ENCODE data around the gene WDR46.

Gene WDR46

GRCh38 chr6:33290459-33290858 is 1.4 kb upstream of the WDR46 start:
- no peaks in the 10 kb centered on the region for H4K20me1 ChIP-seq (ENCODE audit: insufficient read depth, low read length)
- H3K27me3 ChIP-seq (replicated peaks; ENCODE audit: insufficient read depth, low read length), result no peaks in the 10 kb centered on the region
- H2AFZ ChIP-seq (ENCODE audit: low read length), result no peak overlapping the region
- peak overlapping the region; percentile 91; the same call in 1 of the 2 replicates for H3K9ac ChIP-seq (ENCODE audit: low read length)
- H3F3A ChIP-seq (ENCODE audit: insufficient read depth, low read length), result no peaks in the 10 kb centered on the region; the same call in 1 of the 2 replicates
- H3K79me2 ChIP-seq (ENCODE audit: low read length), result peaks cover 52% of the 10 kb centered on the region
- H3K9me2 ChIP-seq (replicated peaks; ENCODE audit: insufficient read depth, low read length), result no peaks in the 10 kb centered on the region
- no peak for DNase-seq
- no peaks in the 10 kb centered on the region for H3K9me3 ChIP-seq (replicated peaks; ENCODE audit: insufficient read depth, low read length)
- TF ChIP-seq EZH2phosphoT487 (IDR thresholded peaks at IDR 0.05; ENCODE audit: low read length) (no peak), EZH2 (optimal IDR thresholded peaks at IDR 0.05; ENCODE audit: low read depth, low read length) (no peak)
- TF ChIP-seq, protein P1, sequence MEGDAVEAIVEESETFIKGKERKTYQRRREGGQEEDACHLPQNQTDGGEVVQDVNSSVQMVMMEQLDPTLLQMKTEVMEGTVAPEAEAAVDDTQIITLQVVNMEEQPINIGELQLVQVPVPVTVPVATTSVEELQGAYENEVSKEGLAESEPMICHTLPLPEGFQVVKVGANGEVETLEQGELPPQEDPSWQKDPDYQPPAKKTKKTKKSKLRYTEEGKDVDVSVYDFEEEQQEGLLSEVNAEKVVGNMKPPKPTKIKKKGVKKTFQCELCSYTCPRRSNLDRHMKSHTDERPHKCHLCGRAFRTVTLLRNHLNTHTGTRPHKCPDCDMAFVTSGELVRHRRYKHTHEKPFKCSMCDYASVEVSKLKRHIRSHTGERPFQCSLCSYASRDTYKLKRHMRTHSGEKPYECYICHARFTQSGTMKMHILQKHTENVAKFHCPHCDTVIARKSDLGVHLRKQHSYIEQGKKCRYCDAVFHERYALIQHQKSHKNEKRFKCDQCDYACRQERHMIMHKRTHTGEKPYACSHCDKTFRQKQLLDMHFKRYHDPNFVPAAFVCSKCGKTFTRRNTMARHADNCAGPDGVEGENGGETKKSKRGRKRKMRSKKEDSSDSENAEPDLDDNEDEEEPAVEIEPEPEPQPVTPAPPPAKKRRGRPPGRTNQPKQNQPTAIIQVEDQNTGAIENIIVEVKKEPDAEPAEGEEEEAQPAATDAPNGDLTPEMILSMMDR (IDR thresholded peaks at IDR 0.05; ENCODE audit: low read length), result no peak
- no peak overlapping the region for H3K27ac ChIP-seq (ENCODE audit: low read length)
- 0 out of 2 replicates have a peak, but pooled peaks cover 6% of the 10 kb centered on the region for H3K36me3 ChIP-seq (replicated peaks; ENCODE audit: insufficient read depth, low read length)
- H3K4me1 ChIP-seq (ENCODE audit: low read length), result peaks cover 20% of the 10 kb centered on the region; the same call in 1 of the 2 replicates
- H3K4me3 ChIP-seq (ENCODE audit: low read length), result peak overlapping the region; percentile 99
- peak overlapping the region; percentile 89 for H3K4me2 ChIP-seq (ENCODE audit: low read depth, low read length)

GRCh38 chr6:33289784-33290315 is 811 bp upstream of the WDR46 start:
- peak overlapping the region; percentile 95 for H2AFZ ChIP-seq (ENCODE audit: low read length)
- TF ChIP-seq EZH2phosphoT487 (IDR thresholded peaks at IDR 0.05; ENCODE audit: low read length) (no peak), EZH2 (optimal IDR thresholded peaks at IDR 0.05; ENCODE audit: low read depth, low read length) (no peak)
- TF ChIP-seq, protein P1 (IDR thresholded peaks at IDR 0.05; ENCODE audit: low read length), result no peak
- peak overlapping the region; percentile 91 for H3K9ac ChIP-seq (ENCODE audit: low read length)
- H3K4me2 ChIP-seq (ENCODE audit: low read depth, low read length), result peak overlapping the region; percentile 89
- H3K4me1 ChIP-seq (ENCODE audit: low read length), result peaks cover 20% of the 10 kb centered on the region; the same call in 1 of the 2 replicates
- no peak for DNase-seq
- H4K20me1 ChIP-seq (ENCODE audit: insufficient read depth, low read length), result no peaks in the 10 kb centered on the region
- H3K9me3 ChIP-seq (replicated peaks; ENCODE audit: insufficient read depth, low read length), result no peaks in the 10 kb centered on the region
- H3K79me2 ChIP-seq (ENCODE audit: low read length), result peaks cover 52% of the 10 kb centered on the region
- 0 out of 2 replicates have a peak, but pooled peaks cover 6% of the 10 kb centered on the region for H3K36me3 ChIP-seq (replicated peaks; ENCODE audit: insufficient read depth, low read length)
- H3K4me3 ChIP-seq (ENCODE audit: low read length), result peak overlapping the region; percentile 99
- H3F3A ChIP-seq (ENCODE audit: insufficient read depth, low read length), result no peaks in the 10 kb centered on the region; the same call in 1 of the 2 replicates
- no peaks in the 10 kb centered on the region for H3K9me2 ChIP-seq (replicated peaks; ENCODE audit: insufficient read depth, low read length)
- H3K27ac ChIP-seq (ENCODE audit: low read length), result peak overlapping the region; percentile 16; the same call in 1 of the 2 replicates
- H3K27me3 ChIP-seq (replicated peaks; ENCODE audit: insufficient read depth, low read length), result no peaks in the 10 kb centered on the region

DNA sequence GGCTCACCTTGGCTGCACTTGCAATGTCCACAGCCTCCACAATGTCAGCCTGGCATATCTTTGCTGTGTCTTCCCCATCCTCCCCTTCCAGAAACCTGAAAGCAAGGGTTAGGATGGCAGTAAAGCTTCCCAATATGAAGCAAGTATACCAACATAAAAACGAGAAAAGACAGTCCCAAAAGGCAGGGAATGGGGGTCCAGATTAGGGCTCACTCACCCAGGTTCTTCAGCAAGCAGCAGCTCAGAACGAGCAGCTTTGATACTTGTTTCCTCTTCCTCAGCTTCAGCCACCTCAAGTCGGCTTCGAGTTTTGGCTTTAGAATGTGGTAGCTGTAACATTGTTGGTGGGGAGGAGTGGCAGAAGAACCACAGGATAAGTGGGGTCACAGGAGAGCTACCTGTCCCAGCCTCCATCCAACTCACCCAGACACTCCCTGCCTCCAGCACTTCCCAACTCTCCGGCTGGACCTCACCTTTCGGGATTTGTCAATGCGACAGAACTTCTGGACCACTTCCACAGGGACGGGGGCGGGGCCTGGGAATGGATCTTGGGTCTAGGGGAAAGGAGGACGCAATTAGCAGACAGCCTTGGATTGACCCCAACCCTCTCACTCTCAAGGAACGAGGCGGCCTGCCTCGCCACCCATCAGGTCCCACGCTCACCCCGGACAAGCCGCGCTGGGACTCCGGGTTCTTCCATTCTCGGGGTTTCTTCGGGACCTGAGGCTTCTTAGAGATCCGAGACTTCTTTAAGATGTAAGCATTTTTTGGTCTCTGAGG is 708 bp downstream of the WDR46 start:
- Histone ChIP-seq H3K4me1 (ENCODE audit: low read length) (peaks cover 20% of the 10 kb centered on the region; the same call in 1 of the 2 replicates), H3K27ac (ENCODE audit: low read length) (no peak overlapping the region), H3K27me3 (replicated peaks; ENCODE audit: insufficient read depth, low read length) (no peaks in the 10 kb centered on the region), H3K9ac (ENCODE audit: low read length) (peak overlapping the region; percentile 91), H4K20me1 (ENCODE audit: insufficient read depth, low read length) (no peaks in the 10 kb centered on the region), H3K79me2 (ENCODE audit: low read length) (peaks cover 52% of the 10 kb centered on the region), H3K4me3 (ENCODE audit: low read length) (peak overlapping the region; percentile 99), H3K36me3 (replicated peaks; ENCODE audit: insufficient read depth, low read length) (0 out of 2 replicates have a peak, but pooled peaks cover 6% of the 10 kb centered on the region), H3K9me2 (replicated peaks; ENCODE audit: insufficient read depth, low read length) (no peaks in the 10 kb centered on the region), H3K9me3 (replicated peaks; ENCODE audit: insufficient read depth, low read length) (no peaks in the 10 kb centered on the region), H3F3A (ENCODE audit: insufficient read depth, low read length) (no peaks in the 10 kb centered on the region; the same call in 1 of the 2 replicates), H2AFZ (ENCODE audit: low read length) (peak overlapping the region; percentile 95), H3K4me2 (ENCODE audit: low read depth, low read length) (peak overlapping the region; percentile 89)
- DNase-seq, result no peak
- TF ChIP-seq EZH2phosphoT487 (IDR thresholded peaks at IDR 0.05; ENCODE audit: low read length) (no peak), EZH2 (optimal IDR thresholded peaks at IDR 0.05; ENCODE audit: low read depth, low read length) (no peak)
